CD4-positive, alpha-beta T cell treated with Interferon alpha-2 for 1 hour (primary cell): Measurements from ENCODE around the gene RLBP1.
"Not testable (repeated sequence)": the region's sequence is repeated elsewhere in the genome, so short reads cannot be mapped to it uniquely, and the experiment has no call there.

Experiments
- DNase-seq, 2 donors: peaks; one replicate each; pipeline ENCODE4 v3.0.0-alpha.2; 2020 to 2022

Gene RLBP1

DNA sequence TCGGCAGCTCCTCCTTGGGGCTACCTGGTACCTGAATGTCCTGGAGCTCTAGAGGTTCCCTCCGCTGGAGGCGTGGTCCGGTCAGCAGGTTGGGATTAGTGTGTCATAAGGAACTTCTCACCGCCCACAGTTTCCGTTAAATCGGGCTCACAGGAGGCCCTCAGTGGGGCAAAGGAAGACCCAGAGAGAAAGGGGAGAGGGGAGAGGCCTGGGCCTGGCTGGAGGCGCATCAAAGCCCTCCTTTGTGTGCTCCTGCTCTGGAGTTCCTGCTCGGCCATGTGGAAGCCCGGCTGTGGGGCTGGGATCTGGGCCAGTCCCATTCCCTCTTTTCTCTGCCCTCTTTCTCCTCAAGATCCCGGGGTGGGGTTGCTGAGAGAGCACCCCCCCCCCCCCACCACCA is at the start of gene RLBP1:
Gene RLBP1 (minus strand): TSS at position 37 of the 400 bp plus-strand sequence. CDS start 2,604 bp downstream, outside the sequence.
- DNase-seq = no peak

- DNase-seq = not testable (repeated sequence)
Measured at GRCh38 chr15:89250142-89250541, 28.8 kb upstream of the RLBP1 start.

- DNase-seq = no peak
Measured at GRCh38 chr15:89248584-89248983, 27.2 kb upstream of the RLBP1 start.

GRCh38 chr15:89247446-89247845 is 26.1 kb upstream of the RLBP1 start:
- no peak for DNase-seq

- DNase-seq = no peak
Measured at GRCh38 chr15:89244574-89244903, 23.2 kb upstream of the RLBP1 start.

GRCh38 chr15:89243691-89244573 is 22.6 kb upstream of the RLBP1 start, which contains the start of gene FANCI:
FANCI (plus strand) TSS chr15:89243979; CDS start chr15:89247648, 3,669 bp downstream.
- DNase-seq = peak; percentile 94 to 97

GRCh38 chr15:89243046-89243690 is 21.8 kb upstream of the RLBP1 start:
- DNase-seq = no peak

DNA sequence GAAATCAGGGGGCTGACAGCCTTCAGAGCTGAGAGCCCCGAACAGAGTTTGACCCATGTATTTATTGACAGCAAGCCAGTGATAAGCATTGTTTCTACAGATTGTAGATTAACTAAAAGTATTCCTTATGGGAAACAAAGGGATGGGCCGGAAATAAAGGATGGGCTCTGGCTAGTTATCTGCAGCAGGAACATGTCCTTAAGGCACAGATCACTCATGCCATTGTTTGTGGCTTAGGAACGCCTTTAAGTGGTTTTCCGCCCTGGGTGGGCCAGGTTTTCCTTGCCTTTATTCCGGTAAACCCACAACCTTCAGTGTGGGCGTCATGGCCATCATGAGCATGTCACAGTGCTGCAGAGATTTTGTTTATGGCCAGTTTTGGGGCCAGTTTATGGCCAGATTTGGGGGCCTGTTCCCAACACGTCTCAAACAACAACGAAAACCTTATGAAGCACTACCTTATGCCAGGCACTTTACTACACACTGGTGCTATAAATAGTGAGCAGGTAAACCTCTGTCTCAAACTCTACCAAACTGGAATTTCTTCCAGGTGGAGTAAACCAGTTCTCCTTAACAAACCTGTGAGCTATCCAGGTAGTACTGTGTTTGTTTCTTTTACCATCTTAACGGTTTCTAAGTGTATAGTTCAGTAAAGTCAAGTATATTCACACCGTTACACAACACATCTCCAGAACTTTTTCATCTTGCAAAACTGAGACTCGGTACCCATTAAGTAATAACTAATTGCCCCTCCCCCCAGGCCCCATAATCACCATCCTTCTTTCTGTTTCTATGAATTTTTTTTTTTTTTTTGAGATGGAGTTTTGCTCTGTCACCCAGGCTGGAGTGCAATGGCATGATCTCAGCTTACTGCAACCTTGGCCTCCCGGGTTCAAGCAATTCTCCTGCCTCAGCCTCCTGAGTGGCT is 18.8 kb upstream of the RLBP1 start:
- DNase-seq = not testable (repeated sequence)

GRCh38 chr15:89231832-89232231 is 10.5 kb upstream of the RLBP1 start:
- DNase-seq = no peak

DNA sequence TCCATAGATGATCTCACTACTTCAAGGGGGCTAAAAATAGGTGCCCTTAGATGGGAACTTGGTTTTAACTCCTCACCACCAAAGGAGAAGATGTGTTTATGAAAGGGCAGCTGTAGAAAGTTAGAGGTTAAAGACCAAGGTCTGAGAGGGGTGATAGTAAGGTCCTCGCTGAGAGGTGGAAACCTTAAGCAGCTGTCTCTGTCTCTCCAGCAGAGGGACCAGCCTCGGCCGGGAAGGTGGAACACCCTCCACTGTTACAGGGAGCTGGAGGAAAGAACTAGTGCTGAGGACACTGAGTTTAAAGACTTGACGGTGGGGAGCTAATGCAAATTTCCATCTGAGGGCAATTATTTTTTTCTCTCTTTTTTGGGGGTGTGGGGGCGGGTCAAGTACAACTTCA is 8.9 kb upstream of the RLBP1 start:
- no peak for DNase-seq

GRCh38 chr15:89227425-89227824 is 6.0 kb upstream of the RLBP1 start:
- DNase-seq = no peak

DNA sequence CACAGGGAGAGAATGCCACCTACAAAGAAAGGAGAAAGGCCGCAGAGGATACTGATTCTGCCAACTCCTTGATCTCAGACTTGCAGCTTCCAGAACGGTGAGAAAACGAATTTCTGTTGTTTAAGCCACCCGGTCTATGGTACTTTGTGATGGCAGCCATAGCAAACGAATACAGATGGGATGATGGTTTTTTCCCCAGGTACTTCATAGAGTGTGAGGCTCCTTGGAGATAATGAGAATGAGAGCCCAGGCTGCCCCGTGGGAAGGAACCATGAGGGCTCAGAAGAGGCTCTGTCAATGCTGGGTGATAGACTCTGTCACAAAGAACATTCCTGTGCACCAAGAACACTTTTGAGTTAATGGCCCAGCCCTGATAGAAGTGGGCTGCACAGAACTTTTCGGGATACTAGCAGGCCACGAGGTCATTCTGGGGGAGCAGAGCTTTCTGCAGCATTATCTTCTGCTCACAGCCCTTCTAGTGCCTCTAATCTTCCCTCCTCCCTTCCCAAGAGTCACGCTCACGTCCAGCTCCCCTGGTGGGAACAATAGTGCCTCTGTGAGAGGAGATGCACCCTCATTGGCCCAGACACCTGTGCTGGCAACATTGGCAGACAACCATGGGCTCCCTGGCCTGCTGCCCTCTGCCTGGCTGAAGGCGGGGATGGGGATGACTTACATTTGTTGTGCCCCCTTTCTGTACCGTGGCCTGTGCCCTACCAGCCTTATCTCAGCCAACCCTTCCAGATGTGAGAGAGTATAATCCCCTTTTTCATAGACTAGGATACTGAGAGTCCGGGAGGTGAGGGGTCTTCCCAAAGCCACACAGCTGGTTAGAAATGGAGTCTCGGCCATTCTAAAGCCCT is 5.2 kb upstream of the RLBP1 start:
- no peak for DNase-seq

DNA sequence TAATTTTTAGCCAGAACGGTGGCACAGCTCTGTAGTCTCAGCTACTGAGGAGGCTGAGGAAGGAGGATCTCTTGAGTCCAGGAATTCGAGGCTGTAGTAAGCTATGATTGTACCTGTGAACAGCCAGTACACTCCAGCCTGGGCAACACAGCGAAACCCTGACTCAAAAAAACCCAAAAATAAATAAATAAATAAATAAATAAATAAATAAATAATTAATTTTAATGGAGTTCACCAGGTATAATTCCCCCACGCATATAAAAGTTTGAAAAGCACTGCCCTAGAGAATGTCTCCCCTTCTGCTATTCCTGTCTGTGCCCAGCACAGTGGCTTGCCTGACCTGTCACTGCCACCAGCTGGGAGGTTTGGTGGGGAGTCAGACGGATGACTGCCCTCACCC is 4.2 kb upstream of the RLBP1 start:
- DNase-seq = no peak

DNA sequence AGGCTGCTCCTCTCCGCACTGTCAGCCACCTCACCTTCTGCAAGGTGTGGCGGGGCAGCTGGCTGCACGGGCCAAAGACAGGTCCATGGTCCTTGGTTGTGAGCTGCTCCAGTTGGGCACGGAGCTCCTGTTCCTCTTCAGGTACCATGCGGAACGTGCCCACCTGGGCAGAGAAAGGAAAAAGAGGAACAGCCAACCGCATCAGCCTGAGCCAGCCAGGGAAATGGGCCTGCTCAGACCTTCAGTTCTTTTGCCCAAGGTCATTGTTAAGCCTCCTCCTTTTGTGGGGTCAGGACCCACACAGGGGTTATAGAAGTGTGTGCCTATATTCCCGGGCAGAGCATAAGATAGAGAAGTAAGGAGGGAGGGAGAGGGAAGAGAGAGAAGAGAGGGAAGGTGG is 2.8 kb downstream of the RLBP1 start:
- no peak for DNase-seq

- no peak for DNase-seq
Measured at GRCh38 chr15:89217686-89218376, 3.5 kb downstream of the RLBP1 start.

DNA sequence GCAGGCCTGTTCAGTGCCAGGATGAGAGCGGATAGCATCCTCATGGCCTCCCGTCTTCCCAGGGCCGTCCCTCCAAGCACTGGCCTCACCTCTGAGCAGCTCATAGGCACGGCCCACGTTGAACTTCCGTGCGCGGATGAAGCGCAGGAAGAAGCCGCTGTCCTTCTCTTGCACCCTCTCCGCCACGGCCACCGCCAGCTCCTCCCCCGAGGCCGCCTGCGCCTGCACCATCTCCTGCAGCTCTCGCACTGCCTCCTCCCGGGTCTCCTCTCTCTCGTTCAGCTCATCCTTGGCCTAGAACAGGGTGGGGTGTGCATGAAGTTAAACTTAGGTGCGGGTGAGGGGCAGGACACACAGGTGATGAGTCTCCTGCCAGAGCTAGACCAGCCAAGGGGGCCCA is 4.3 kb downstream of the RLBP1 start:
- DNase-seq = no peak

GRCh38 chr15:89215627-89216026 is 5.8 kb downstream of the RLBP1 start:
- no peak for DNase-seq

DNA sequence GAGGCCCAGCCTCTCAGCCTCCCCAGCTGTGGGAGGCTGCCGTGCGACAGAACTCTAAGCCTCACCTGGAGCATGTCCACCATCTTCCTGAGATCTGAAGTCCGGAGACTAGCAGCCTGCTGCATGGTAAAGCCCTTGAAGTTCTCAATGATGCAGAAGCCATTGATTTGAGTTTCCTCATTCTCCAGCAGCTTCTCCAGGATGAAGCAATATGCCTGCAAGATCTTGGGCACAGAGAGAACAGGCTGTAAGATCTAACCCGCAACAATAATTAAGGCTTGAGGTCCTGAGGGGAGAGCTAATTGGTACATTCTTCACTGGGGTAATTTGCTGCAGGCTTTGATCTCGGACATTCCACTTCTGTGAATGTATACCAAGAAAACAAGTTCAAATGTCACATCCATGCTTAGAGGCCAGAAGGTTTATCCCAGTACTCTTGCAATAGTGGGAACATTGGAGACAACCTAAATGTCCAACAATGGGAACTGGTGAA is 9.7 kb downstream of the RLBP1 start:
- no peak for DNase-seq

DNA sequence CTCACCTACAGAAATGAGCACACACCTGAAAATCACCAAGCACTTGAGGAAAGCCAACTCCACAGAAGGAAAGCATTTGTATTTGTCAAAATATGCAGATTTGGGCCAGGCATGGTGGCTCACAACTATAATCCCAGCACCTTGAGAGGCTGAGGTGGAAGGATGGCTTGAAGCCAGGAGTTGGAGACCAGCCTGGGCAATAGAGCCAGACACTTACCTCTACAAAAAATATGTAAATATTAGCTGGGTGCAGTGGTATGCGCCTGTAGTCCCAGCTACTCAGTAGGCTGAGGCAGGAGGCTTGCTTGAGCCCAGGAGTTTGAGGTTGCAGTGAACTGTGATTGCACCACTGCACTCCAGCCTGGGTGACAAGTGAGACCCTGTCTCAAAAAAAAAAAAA is 12.3 kb downstream of the RLBP1 start:
- no peak for DNase-seq

DNA sequence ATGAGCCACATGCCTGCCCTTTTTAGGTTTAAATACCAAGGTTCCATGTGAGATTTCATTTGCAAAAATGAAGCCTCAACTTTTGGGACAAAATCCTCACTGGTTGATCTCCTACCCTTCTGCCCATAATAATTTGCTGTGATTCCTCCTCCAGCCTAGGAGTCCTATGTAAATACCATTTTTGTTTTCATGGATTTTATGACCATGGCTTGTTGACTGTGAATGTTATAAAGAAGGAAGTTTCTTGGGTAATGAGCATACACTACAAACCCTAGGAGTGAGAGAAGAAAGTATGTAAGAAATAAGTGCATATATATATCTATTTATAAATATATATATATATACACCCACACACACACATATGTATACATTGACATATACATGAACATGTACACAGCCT is 13.1 kb downstream of the RLBP1 start:
- DNase-seq = no peak

GRCh38 chr15:89206908-89207331 is 14.5 kb downstream of the RLBP1 start:
- peak; percentile 59 to 72 for DNase-seq
